ENCODE measurements around the gene DEFB124. TPM values are rescaled to one million over a fixed set of nuclear protein-coding genes. Genes with fewer than 3 reads are reported as not detected.
"Not testable (repeated sequence)": the region's sequence is repeated elsewhere in the genome, so short reads cannot be mapped to it uniquely, and the experiment has no call there.

DEFB124 gene
- total RNA-seq, 1 experiment from 2014 or later, result not detected

DNA sequence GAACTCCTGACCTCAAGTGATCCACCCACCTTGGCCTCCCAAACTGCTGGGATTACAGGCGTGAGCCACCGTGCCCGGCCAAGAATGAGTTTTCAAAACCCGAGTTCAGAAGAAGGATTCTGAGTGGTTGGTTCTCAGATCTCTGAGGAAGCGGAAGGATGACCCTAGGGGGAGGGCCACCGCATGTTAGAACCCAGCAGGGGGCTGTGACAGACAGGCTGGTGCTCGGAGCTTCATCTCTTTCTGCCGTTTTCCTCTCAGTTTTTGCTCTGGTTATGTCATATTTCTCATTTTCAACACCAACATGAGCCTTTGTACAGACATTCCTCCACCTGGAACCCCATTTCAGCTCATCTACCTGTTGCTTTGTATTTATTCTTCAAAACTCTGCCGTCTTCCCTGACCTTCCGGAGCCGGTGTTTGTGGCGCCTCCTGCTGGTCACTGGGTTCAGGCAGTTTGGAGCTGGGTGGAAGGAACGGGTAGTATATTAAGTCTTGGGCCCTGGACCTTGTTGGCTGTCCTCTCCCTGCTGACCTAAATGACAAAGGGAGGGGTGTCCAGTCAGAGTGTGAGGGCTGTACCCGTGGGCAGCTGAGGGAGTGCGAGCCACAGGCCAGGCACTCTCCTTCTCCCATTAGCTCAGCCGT is 34.8 kb downstream of the DEFB124 start, which contains the start of gene DEFB123:
TSS of gene DEFB123 (plus strand) at position 621 of the 648 bp plus-strand sequence. CDS start 67 bp downstream, outside the sequence.
- intact Hi-C loops (cut with micrococcal nuclease), result loop anchor here (5.0 kb wide), 1 partner anchor 128 kb away; no protein-coding TSS in a partner anchor
- DNase-seq (ENCODE audit: unreplicated experiment), result no peak
- no peak within 1 kb of the TSS for H3K27ac Mint-ChIP-seq (ENCODE audit: low read depth, unreplicated experiment)
- no TSS peak for BruUV-seq (replicated peaks)
- no peaks in the 10 kb centered on the region for H3K4me1 Mint-ChIP-seq (ENCODE audit: insufficient read depth, unreplicated experiment)
- CTCF ChIA-PET, result interaction anchor here (0.6 to 4.4 kb wide), 13 partner anchors 10 to 180 kb away, joined by 3 to 43 read pairs (median 4); no protein-coding TSS in a partner anchor
- H3K27me3 Mint-ChIP-seq (ENCODE audit: insufficient read depth, unreplicated experiment), result peaks cover 35% of the 10 kb centered on the region
- TF ChIP-seq, protein P1, sequence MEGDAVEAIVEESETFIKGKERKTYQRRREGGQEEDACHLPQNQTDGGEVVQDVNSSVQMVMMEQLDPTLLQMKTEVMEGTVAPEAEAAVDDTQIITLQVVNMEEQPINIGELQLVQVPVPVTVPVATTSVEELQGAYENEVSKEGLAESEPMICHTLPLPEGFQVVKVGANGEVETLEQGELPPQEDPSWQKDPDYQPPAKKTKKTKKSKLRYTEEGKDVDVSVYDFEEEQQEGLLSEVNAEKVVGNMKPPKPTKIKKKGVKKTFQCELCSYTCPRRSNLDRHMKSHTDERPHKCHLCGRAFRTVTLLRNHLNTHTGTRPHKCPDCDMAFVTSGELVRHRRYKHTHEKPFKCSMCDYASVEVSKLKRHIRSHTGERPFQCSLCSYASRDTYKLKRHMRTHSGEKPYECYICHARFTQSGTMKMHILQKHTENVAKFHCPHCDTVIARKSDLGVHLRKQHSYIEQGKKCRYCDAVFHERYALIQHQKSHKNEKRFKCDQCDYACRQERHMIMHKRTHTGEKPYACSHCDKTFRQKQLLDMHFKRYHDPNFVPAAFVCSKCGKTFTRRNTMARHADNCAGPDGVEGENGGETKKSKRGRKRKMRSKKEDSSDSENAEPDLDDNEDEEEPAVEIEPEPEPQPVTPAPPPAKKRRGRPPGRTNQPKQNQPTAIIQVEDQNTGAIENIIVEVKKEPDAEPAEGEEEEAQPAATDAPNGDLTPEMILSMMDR (IDR thresholded peaks at IDR 0.05; ENCODE audit: unreplicated experiment), result peak; percentile 22
- POLR2A ChIA-PET, result no interaction called here
- H3K36me3 Mint-ChIP-seq (ENCODE audit: insufficient read depth, unreplicated experiment), result no peaks in the 10 kb centered on the region
- H3K4me3 Mint-ChIP-seq (ENCODE audit: unreplicated experiment), result no peak within 1 kb of the TSS
- no peaks in the 10 kb centered on the region for H3K9me3 Mint-ChIP-seq (ENCODE audit: unreplicated experiment)

DNA sequence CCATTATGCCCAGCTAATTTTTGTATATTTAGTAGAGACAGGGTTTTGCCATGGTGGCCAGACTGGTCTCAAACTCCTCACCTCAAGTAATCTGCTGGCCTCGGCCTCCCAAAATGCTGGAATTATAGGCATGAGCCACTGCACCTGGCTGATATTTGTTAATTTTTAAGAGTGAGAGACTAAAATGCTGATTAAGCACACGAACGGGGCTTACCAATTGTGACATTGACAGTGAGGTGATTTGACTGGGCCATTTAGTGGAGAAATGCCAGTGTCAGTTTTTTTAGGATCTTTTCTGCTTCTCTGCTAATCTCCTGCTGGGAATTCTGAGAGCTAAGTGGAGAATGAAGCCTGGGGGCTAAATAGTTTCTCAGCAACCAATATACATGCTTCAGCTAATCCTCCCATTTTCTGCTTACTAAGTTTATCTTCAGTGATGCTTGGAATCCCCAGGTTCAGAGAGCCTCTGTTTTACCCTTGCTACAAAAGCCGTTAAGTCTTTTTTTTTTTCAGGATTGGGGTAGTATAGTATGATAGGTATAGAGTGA is 44.3 kb downstream of the DEFB124 start:
- TF ChIP-seq, protein P1 (IDR thresholded peaks at IDR 0.05; ENCODE audit: unreplicated experiment), result no peak
- ChIA-PET CTCF (interaction anchor here (0.6 to 1.4 kb wide), 7 partner anchors 10 to 958 kb away, joined by 3 to 7 read pairs (median 4); partner anchors contain the start of gene DEFB123), POLR2A (no interaction called here)
- intact Hi-C loops (cut with micrococcal nuclease), result no loop called here
- H3K27me3 Mint-ChIP-seq (ENCODE audit: insufficient read depth, unreplicated experiment), result peaks cover 46% of the 10 kb centered on the region
- no peak overlapping the region for H3K27ac Mint-ChIP-seq (ENCODE audit: low read depth, unreplicated experiment)
- BruUV-seq (replicated peaks), result no TSS peak
- DNase-seq (ENCODE audit: unreplicated experiment), result no peak
- H3K4me1 Mint-ChIP-seq (ENCODE audit: insufficient read depth, unreplicated experiment), result no peaks in the 10 kb centered on the region
- no peak overlapping the region for H3K4me3 Mint-ChIP-seq (ENCODE audit: unreplicated experiment)
- H3K36me3 Mint-ChIP-seq (ENCODE audit: insufficient read depth, unreplicated experiment), result no peaks in the 10 kb centered on the region
- H3K9me3 Mint-ChIP-seq (ENCODE audit: unreplicated experiment), result peaks cover 8% of the 10 kb centered on the region

DNA sequence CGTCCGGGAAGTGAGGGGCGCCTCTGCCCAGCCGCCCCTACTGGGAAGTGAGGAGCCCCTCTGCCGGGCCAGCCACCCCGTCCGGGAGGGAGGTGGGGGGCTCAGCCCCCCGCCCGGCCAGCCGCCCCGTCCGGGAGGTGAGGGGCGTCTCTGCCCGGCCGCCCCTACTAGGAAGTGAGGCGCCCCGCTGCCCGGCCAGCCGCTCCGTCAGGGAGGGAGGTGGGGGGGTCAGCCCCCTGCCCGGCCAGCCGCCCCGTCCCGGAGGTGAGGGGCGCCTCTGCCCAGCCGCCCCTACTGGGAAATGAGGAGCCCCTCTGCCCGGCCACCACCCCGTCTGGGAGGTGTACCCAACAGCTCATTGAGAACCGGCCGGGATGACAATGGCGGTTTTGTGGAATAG is 47.4 kb downstream of the DEFB124 start:
- H3K4me3 Mint-ChIP-seq (ENCODE audit: unreplicated experiment); BruUV-seq (replicated peaks); H3K9me3 Mint-ChIP-seq (ENCODE audit: unreplicated experiment); POLR2A ChIA-PET; intact Hi-C loops (cut with micrococcal nuclease); H3K36me3 Mint-ChIP-seq (ENCODE audit: insufficient read depth, unreplicated experiment); CTCF ChIA-PET; DNase-seq (ENCODE audit: unreplicated experiment); H3K27ac Mint-ChIP-seq (ENCODE audit: low read depth, unreplicated experiment); H3K4me1 Mint-ChIP-seq (ENCODE audit: insufficient read depth, unreplicated experiment): not testable (repeated sequence)
- peaks cover 53% of the 10 kb centered on the region for H3K27me3 Mint-ChIP-seq (ENCODE audit: insufficient read depth, unreplicated experiment)

DNA sequence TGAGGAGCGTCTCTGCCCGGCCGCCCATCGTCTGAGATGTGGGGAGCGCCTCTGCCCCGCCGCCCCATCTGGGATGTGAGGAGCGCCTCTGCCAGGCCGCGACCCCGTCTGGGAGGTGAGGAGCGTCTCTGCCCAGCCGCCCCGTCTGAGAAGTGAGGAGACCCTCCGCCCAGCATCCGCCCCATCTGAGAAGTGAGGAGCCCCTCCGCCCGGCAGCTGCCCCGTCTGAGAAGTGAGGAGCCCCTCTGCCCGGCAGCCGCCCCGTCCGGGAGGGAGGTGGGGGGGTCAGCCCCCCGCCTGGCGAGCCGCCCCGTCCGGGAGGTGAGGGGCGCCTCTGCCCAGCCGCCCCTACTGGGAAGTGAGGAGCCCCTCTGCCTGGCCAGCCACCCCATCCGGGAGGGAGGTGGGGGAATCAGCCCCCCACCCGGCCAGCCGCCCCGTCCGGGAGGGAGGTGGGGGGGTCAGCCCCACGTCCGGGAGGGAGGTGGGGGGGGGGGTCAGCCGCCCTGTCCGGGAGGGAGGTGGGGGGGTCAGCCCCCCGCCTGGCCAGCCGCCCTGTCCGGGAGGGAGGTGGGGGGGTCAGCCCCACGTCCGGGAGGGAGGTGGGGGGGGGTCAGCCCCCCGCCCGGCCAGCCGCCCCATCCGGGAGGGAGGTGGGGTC is 47.9 kb downstream of the DEFB124 start:
- H3K36me3 Mint-ChIP-seq (ENCODE audit: insufficient read depth, unreplicated experiment); BruUV-seq (replicated peaks); H3K4me3 Mint-ChIP-seq (ENCODE audit: unreplicated experiment); CTCF ChIA-PET; intact Hi-C loops (cut with micrococcal nuclease); POLR2A ChIA-PET; H3K9me3 Mint-ChIP-seq (ENCODE audit: unreplicated experiment); DNase-seq (ENCODE audit: unreplicated experiment); H3K4me1 Mint-ChIP-seq (ENCODE audit: insufficient read depth, unreplicated experiment); H3K27ac Mint-ChIP-seq (ENCODE audit: low read depth, unreplicated experiment): not testable (repeated sequence)
- H3K27me3 Mint-ChIP-seq (ENCODE audit: insufficient read depth, unreplicated experiment), result peaks cover 54% of the 10 kb centered on the region

DNA sequence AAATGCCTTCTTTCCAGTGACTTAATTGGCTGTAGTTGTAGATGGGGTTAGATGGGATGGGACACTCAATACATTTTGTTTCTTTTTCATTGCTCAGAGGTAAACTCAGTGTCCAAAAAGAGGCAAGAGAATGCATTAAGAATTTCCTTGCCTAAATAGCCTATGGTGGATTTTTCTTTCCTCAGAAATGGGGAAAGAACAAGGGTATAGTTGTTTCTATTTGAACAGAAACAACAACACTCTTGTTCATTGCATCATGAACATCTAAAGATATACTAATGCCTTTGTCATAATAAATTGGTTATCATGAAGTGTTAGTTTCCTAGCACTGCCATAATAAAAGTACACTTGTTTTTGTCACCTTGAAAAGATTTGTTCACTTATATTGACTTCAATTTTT is 49.1 kb downstream of the DEFB124 start:
- BruUV-seq (replicated peaks), result no TSS peak
- ChIA-PET POLR2A (no interaction called here), CTCF (interaction anchor here (1.2 to 2.0 kb wide), 2 partner anchors 67 to 111 kb away, joined by 3 to 4 read pairs; no protein-coding TSS in a partner anchor)
- H3K9me3 Mint-ChIP-seq (ENCODE audit: unreplicated experiment), result peaks cover 8% of the 10 kb centered on the region
- DNase-seq (ENCODE audit: unreplicated experiment), result no peak
- no peak overlapping the region for H3K4me3 Mint-ChIP-seq (ENCODE audit: unreplicated experiment)
- H3K36me3 Mint-ChIP-seq (ENCODE audit: insufficient read depth, unreplicated experiment), result no peaks in the 10 kb centered on the region
- no peak overlapping the region for H3K27ac Mint-ChIP-seq (ENCODE audit: low read depth, unreplicated experiment)
- TF ChIP-seq, protein P1 (IDR thresholded peaks at IDR 0.05; ENCODE audit: unreplicated experiment), result no peak
- H3K27me3 Mint-ChIP-seq (ENCODE audit: insufficient read depth, unreplicated experiment), result peaks cover 56% of the 10 kb centered on the region
- intact Hi-C loops (cut with micrococcal nuclease), result no loop called here
- H3K4me1 Mint-ChIP-seq (ENCODE audit: insufficient read depth, unreplicated experiment), result no peaks in the 10 kb centered on the region

Data from MCF 10A (cell line).